Activated T-helper 1 cell treated with anti-CD3 and anti-CD28 coated beads, Interleukin-2, amount 50 U/mL, for 16 hours (primary cell): ENCODE data around the gene TRIB2.

Experiments used
- DNase-seq, 2 donors: peaks; one replicate each; pipeline ENCODE4 v3.0.0-alpha.2; 2020; ENCODE audit warnings: low read depth in 1 of 2, low spot score in 1 of 2

Gene TRIB2

GRCh38 chr2:12737738-12738485, 21.2 kb downstream of the TRIB2 start:
- DNase-seq, result no peak

- DNase-seq, result no peak
Observed at GRCh38 chr2:12739721-12740254, 23.1 kb downstream of the TRIB2 start.

GRCh38 chr2:12741380-12741779, 24.6 kb downstream of the TRIB2 start:
- no peak for DNase-seq

- DNase-seq, result no peak
Observed at GRCh38 chr2:12742891-12743290, 26.2 kb downstream of the TRIB2 start.

GRCh38 chr2:12750166-12750905, 33.6 kb downstream of the TRIB2 start:
- DNase-seq, result no peak

- no peak for DNase-seq
Observed at GRCh38 chr2:12754643-12755042, 37.9 kb downstream of the TRIB2 start.

GRCh38 chr2:12755384-12755783, 38.6 kb downstream of the TRIB2 start:
- DNase-seq, result no peak

- no peak for DNase-seq
Observed at GRCh38 chr2:12759248-12759647, 42.5 kb downstream of the TRIB2 start.

GRCh38 chr2:12761104-12761503, 44.4 kb downstream of the TRIB2 start:
- no peak for DNase-seq

- no peak for DNase-seq
Observed at GRCh38 chr2:12762337-12762736, 45.6 kb downstream of the TRIB2 start.

- no peak for DNase-seq
Observed at GRCh38 chr2:12762976-12763375, 46.2 kb downstream of the TRIB2 start.

GRCh38 chr2:12763486-12763885, 46.8 kb downstream of the TRIB2 start:
- no peak for DNase-seq

- DNase-seq, result no peak
Observed at GRCh38 chr2:12764075-12764730, 47.5 kb downstream of the TRIB2 start.

- no peak for DNase-seq
Observed at GRCh38 chr2:12764849-12765605, 48.3 kb downstream of the TRIB2 start.

- no peak for DNase-seq
Observed at GRCh38 chr2:12766421-12766879, 49.7 kb downstream of the TRIB2 start.

- DNase-seq, result no peak
Observed at GRCh38 chr2:12767541-12767940, 50.8 kb downstream of the TRIB2 start.

GRCh38 chr2:12767996-12768624, 51.4 kb downstream of the TRIB2 start:
- DNase-seq, result no peak

GRCh38 chr2:12769492-12770105, 52.9 kb downstream of the TRIB2 start:
- DNase-seq, result no peak

- DNase-seq, result no peak
Observed at GRCh38 chr2:12770300-12770968, 53.7 kb downstream of the TRIB2 start.

GRCh38 chr2:12771154-12771553, 54.4 kb downstream of the TRIB2 start:
- no peak for DNase-seq
